GM18873 (cell line): ENCODE data around the gene SETBP1.

Source experiments
- ATAC-seq: cut with Tn5 transposase; IDR thresholded peaks from one replicate; pipeline ENCODE4 v1.9.1; 2021; ENCODE audit warnings: mild to moderate bottlenecking, moderate library complexity, moderate number of reproducible peaks; ENCODE audit not compliant: unreplicated experiment, low FRiP score

SETBP1 gene

DNA sequence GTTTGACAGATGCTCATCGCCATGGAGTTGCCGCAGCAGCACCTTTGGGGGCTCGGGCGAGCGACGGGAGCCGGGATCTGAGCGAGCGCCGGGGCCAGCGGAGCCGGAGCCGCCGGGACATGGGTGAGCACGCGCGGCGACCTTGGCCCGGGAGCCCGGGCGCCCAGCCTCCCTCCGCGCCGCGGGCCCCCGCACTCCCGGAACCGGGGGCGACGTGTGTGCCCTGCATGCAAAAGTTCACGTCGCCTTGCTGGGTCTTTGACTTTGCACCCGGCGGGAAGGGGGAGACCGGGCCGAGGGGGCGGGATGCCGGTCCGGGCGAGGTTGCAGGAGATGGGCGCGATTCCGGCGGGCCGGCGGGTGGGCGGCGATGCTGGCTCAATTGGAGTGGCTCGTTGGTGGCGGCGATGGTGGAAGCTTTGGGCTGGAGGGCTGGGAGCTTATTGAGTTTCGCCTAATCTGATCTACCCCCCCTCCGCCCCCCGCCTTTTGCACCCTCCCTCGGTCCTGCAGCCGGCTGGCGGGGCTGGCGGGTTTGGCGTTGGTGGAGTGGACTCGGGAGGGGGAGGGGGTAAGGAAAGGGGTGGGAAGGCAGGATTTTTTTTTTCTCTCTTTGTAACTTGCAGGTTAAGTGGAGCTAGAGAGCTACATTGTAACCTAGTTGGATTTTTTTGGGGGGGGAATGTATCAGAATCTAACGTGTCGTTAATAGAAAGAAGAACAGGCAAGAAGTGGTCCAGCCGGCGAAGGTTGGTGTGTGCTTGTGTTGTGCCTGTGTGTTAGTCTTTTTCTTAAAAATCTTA is at the start of gene SETBP1:
Gene SETBP1, plus strand, starts transcription at position 616 of the 803 bp plus-strand sequence. CDS start 20,459 bp downstream, outside the sequence.
- ATAC-seq: no peak

DNA sequence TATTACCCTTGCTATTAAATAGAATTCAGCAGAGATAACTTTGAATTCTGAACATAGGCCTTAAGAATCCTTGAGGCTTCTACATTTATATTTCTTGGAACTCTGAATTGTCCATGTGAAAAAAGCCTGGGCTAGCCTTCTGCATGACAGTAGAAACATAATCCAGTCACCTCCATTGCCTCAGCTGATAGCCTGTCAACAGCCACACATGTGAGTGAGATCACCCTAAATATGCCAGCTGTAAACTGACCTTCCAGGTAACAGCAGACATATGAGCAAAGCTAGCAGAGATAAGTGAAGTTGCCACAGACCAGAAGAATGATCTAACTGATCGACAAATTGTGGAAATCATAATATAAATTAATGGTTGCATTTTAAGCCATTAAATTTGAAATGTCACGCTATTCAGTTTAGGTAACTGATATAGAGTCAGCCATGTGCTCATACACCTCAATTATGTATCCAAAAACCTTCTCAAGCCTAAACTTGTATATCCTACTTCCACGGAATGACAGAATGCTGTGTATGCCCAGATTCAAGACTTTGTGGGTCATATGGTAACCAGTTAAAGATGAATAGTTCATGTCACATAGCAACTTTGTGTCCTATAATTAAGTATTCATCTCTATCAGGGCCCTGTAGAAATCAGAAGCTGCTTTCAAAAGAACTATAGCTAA is 48.1 kb upstream of the SETBP1 start:
- ATAC-seq: no peak

DNA sequence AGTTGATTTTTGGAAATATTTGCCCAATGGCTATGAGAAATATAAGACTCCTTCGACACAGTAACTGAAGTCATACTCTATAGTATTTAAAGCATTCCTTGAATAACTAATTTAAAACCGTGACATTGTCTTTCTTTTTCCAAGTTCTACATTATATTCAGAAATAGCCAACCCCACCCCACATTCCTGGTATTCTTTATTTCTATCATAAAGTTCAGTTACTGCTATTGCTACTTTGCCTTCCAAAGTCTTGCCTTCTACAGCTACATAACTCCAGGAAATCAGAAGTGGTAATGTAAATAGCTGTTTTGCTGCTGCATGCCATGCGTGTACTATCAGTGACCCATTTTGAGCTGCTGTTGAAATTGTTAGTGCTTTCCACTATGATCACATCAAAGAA is 45.1 kb upstream of the SETBP1 start:
- no peak for ATAC-seq

DNA sequence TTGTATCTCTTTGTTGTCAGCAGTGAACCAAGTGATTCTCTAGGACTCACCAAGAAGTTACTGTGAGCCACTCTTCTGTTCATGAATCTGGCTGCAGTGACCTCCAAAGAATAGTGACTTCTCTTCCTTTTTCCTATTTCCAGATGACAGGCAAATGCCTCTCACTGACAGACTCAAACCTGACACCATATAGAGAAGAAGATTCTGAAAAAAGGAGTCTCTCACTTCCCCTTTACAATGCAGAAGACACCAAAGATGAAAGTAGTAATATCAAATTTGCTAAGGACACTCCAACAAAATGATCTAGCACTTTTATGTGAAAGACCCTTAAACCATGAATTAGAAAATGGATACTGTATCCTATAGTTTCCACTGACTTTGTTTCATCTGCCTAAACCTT is 44.4 kb upstream of the SETBP1 start:
- no peak for ATAC-seq

DNA sequence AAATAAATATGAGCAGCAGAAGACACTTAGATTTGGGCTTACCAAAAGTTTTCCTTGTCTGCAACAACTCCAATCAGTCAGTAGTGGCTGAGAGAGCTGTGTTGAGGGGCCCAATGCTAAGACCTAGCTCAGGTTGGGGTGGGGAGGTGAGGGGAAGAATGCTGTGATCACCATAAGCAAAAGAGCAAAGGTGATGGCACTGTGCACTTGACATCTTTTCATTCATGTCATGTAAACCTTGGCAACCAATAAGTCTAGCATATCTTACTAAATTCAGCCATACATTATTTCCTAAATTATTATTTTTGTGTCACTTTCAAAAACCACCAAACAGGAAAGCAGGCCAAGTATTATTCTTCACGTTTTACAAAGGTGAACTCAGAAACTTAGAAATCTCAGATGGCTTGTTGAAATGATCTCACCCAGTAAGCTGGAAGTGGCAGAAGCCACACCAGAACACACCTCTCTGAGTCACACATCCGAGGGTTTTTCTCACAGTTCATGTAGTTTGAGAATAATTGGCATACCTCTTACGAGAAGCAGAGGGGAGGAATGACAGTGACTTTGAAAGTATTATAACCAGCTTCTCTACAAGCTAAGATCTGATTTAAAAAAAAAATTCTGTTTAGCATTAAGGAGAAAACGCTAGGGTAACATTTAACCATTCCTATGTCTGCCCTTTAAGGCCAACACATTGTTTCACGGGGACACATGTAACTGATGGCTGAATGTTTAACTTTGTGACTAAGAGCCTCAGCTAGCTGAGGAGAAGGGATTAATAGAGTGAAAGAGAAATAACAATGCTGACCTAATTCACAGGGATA is 43.3 kb upstream of the SETBP1 start:
- ATAC-seq: no peak

DNA sequence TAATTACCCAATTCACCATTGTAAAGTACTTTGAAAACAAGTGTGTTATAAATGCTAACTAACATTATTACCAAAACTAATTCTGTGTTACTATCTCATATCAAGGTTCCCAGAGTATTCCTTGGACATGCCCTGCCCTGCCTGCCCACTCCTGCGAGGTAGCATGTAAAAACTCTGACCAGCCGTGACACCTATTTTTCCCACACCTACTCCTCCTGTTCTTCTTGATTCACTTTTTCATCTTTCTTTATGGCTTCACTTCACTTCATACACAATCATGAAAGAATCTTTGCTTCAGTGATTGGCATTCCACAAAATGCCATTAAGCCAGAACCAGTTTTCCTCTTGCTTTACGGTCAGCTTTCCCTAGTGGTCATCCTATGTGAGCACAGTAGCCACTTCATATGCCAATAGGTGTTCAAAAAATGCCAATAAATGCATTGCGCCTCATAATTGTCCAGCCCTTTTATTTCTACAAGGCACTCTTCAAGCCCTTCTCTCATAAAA is 42.6 kb upstream of the SETBP1 start:
- ATAC-seq: no peak

DNA sequence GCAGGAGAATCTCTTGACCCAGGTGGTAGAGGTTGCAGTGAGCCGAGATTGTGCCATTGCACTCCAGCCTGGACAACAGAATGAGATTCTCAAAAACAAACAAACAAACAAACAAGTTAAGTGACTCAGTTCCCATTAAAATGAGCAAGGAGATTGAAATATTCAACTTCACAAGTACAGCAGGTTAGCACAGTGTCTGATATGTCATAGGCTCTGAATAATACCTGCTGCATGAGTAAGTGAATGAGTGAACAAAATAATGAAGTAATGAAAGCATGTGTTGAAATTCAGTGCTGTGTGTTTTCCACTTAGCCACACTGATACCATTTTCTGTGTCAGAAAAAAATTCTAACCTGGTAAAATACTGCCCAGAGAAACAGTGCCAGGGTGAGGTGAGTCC is 41.9 kb upstream of the SETBP1 start:
- ATAC-seq: no peak

DNA sequence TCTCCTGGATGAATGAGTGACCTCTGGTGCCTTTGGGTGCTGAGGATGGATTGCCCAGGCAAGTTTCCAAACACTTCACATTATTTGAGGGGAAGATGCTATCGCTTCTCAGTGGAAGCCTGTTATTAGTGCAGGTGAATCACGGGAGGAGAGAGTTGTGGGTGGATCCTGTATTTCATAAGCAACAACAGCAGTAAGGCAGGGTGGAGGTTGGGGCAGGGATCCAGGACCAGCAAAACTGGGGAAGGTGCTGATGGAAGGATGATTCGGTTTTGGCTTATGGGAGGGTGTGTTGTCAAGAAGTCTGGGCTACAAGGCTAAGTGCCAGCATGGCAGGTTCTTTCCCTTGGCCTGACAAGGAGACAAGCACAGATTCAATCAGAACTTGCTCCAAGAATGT is 37.7 kb upstream of the SETBP1 start:
- no peak for ATAC-seq

DNA sequence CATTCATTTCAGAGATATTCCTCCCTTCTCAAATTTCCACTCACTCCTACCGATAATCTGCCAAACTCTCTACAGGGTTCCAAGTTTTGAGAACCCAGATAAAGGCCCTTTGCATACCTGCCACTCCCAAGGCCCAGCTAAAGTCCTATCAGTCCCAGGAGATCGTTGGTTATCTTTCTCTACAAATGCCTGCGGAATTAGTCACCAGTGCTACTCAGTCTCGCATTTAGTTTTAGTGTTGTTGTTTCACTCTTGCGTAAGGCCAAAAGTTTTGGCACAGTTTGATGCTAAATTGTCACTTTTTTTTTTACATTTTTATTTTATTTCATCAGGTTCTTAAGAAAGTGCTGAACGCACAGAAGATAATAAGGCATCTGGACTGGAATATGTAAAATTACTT is 29.2 kb upstream of the SETBP1 start:
- ATAC-seq: no peak

DNA sequence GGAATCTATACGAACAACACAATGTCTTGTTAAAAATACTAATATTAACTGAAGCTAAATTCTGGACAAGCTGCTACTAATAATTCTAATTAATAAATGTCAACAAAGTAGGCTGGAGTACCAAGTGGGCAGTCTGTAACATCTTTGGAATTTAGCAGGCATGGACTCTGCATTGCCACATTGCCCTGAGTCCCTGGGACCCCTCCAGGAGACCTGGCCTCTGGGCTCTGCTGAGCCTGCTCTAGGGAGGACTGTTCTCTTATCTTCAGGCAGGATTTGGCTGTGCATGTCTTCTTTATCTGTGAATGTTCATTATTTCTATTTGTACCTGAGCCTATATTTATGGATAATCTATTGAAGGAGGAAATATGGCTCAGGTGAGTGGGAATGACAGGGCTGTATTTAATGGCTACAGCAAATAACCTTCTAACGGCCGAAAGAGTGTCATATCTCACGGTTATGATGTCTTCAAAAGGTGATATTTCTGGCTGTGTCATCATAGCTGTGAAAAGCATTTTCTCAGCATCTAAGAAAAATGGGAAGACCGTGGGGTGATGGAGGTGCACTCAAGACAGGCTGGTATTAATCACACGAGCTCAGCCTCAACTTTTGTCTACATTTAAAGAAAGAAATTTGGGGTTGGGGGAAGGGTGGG is 28.6 kb upstream of the SETBP1 start:
- ATAC-seq: no peak

DNA sequence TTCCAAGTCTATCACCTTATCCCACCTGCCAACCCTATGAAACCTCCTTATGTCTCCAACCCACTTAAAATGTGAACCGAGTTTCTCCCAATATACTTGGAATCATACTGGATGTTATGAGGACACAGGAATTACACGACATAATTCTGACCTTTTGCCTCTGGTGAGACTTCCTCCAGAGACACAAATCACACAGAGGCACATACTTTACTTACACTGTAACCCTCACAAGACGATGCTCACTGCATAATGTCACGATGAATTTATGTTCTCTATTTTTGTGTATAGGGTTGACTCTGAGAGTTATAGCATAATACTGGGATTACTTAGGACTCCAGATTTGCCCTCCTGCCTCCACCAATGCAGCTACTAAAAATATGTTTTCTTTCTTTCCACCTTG is 28.0 kb upstream of the SETBP1 start:
- ATAC-seq: no peak

DNA sequence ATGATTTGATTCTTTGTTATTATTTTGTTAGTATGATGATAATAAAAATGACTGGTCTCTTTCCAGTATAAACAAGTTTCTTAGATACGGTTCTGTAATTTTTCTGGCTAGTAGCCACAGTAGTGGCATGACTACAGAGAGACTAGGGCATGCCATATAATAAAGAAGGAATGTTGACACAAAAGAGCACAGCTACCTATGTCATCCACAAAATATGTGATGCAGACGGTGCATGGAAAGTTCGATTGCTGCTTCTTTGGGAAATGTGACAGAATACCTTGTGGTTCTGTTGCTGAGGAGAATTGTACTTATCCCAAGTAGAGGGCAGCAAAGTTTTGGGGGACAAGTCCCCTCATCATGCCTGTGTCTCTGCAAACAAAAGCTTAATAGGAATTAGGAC is 26.1 kb upstream of the SETBP1 start:
- no peak for ATAC-seq

DNA sequence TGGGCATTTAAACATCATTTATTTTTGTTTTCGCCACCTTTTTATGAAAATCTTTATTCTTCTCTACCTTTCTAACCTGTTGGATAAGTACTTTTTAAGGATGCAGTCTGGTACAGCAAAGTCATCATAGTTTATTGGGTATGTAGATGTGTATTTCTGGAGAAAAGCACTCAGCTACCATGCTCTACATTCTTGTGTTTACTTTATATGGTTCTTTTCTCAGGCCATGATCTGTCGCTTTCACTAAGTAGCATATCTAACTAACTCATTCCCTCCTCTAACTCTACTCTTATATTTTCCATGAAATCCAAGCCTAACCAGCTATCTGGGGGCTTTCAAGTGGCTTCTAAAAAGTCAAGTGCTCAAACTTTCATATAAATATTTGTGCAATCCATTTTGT is 25.3 kb upstream of the SETBP1 start:
- no peak for ATAC-seq

DNA sequence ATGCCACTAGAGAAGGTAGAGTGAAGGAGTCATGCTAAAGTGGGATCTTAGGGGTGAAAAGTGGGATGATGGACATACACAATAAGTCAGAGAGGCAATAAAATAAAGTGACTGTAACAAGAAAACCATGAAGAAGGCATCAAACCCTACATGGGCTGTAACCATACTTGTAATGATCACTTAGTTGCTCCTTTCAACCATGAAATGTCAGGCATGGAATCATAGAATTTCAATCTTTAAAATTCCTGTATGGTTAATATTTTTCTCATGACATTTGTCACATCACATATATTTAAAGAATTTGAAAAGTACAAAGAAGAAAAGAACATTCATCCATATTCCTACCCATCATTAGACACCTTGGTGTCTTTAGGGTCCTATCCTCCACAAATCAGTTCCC is 20.9 kb upstream of the SETBP1 start:
- no peak for ATAC-seq

DNA sequence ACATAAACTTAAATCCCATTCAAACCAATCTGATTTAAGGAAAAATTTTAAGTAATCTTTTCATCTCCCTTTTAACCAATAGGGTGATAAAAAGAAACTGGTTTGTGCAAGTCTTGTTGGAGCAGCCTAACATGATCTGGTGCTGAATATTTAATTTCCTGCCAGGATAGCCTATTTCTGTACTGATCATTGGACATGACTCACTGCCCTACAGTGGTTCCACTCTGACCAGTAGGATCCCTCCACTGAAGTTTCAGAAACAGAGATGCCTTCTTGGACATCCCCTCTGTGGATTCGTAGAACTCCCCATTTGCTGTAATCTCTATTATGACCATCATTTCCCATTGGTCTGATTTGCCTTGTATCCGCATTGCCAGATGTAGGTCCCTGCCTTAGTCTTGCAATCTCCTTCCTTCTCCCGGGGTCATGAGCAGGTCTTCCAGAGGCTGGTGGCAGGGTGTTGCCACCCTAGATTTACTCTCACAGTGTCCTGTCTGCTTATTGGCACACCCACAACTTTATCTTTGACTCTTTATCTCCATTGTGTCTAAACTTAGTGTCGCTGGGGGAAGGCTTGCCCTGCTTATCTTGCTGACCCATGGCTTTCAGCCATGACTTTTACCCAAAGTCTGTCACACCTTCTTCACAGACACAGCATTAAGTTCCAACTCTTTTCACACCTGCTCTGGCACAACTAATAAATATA is 12.3 kb upstream of the SETBP1 start:
- no peak for ATAC-seq

DNA sequence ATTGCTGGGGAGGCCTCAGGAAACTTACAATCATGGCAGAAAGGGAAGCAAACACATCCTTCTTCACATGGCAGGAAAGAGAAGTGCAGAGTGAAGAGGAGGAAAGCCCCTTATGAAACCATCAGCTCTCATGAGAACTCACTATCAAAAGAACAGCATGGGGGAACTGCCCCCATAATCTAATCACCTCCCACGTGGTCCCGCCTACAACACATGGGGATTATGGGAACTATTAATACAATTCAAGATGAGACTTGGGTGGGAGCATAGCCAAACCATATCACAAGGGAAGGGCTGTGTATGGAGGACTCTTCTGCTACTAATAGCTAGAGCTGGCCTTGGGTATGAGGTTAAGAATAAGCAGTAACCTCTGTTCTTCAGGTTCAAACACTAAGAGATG is 8.8 kb upstream of the SETBP1 start:
- no peak for ATAC-seq

DNA sequence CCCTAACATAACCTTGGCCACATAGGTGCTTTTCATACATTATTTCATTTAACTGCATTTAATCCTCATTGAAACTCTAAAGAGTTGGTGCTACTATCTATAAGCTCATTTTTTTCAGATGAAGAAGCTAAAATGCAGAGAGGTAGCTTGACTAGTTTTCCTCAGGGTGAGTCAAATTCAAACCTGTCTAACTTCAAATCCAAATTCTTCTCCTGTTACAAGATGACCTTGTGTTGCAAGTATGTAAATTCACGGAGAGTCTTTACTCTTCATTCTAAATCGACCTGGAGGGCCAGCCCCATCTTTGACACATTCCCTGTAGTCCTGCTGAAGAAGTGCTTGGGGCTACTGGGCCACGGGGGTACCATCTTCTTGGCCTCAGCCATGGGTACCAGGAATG is 8.2 kb upstream of the SETBP1 start:
- no peak for ATAC-seq

DNA sequence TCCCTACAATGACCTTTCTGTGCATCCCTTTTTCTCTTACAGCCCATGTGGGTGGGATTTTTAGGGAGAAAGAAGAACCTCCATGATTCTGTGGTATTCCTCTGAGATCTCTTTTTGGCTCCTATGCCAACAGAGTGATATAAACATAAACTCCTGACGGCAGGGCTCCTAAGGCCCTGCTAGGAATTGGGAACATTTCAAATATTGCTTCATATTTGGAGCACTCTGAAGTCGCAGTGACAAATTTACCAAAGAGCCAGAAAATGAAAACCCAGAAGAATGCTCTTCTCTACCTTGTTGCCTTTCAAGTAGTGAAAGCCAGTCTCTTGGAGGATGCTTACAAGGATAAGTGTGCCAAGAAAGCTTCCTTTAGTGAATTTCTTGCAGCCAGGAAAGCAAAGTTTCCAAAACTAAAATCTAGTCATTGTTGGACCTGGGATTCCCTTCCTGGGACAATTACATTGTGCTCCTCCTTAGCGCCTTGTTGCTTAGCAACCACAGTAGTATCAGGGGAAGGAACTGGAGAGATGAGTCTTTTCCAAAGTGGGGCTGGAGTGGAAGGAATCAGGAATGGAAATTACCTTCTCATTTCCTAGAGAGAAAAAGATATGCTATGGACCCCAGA is 7.3 kb upstream of the SETBP1 start:
- ATAC-seq: no peak

DNA sequence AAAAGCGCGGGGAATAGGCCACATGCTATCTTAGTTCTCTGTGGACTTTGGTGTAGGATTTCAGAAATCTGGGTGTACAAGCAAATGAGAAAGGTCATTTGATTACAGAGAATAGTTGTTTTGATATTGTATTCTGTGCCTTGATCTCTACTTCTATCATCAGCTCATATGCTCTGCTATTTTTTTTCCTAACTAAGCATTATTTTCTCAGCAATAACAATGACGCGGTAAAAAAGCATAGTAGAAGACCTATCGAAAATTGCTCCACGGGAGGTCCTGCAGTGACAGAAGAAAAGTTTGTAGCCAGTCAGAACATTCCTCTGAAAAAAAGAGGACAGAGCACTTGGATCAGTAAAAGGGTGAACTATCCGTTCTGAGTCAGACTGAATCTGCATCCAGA is 2.8 kb upstream of the SETBP1 start:
- no peak for ATAC-seq

DNA sequence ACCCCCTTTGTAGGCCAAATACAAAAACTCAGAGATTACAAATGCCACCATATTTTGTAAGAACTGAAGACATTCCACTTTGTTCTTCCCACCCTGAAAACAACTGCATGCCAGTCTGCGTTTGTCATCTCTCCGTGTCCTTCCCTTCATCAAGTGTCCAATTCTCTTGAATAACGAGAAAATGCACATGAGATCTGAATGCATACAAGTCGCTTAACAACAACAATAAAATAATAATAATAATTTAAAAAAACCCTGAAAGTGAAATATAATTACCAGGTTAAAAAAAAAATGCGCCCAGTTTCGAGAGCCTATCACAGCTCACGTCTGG is 2.0 kb upstream of the SETBP1 start:
- ATAC-seq: no peak
